HuH-7.5 (cell line): ENCODE results near the gene FGFR4.

Experiments used
- DNase-seq: peaks from one replicate; pipeline ENCODE4 v3.0.0; 2011; ENCODE audit warnings: low spot score

Gene FGFR4

GRCh38 chr5:177132136-177133095, 45.7 kb downstream of the FGFR4 start:
- no peak for DNase-seq

DNA sequence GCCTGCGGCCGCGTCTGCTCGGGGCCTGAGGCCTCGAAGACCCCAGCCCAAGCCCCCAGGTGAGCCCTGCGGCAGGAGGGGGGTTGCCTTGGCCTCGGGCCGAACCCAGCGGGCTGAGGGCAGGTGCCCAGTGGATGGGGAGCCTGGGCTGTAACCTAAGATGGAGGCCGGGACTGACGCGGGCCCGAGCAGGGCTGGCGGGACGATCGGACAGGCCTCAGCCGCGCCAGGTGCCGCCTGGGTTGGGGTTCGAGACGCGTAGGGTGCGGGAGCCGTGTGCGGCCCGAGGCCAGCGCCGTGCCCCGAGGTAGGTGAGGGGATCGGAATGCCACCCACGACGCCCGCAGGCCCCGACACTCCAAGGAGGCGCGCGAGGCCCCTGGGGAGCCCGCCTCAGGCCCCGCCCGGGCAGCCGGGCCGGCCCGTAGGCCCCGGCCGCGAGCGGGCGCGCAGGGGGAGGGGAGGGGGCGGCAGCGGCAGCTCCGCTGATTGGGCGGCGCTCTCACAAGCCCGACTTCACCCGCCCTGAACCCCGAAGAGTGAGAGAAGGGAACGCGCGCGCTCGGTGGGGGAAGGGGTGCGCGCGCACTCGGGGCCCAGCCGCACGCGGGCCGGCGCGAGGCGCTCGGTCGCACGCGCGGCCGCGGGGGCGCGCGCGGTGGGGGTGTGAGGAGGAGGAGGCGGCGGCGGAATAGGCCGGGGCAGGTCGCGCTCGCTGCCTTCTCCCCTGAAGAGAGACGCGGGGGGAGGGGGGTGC, 46.6 kb downstream of the FGFR4 start, which contains the start of gene NSD1:
Gene NSD1, plus strand, starts transcription at position 678 of the 757 bp plus-strand sequence. CDS start 1,331 bp downstream, outside the sequence.
- peak; percentile 89 for DNase-seq

DNA sequence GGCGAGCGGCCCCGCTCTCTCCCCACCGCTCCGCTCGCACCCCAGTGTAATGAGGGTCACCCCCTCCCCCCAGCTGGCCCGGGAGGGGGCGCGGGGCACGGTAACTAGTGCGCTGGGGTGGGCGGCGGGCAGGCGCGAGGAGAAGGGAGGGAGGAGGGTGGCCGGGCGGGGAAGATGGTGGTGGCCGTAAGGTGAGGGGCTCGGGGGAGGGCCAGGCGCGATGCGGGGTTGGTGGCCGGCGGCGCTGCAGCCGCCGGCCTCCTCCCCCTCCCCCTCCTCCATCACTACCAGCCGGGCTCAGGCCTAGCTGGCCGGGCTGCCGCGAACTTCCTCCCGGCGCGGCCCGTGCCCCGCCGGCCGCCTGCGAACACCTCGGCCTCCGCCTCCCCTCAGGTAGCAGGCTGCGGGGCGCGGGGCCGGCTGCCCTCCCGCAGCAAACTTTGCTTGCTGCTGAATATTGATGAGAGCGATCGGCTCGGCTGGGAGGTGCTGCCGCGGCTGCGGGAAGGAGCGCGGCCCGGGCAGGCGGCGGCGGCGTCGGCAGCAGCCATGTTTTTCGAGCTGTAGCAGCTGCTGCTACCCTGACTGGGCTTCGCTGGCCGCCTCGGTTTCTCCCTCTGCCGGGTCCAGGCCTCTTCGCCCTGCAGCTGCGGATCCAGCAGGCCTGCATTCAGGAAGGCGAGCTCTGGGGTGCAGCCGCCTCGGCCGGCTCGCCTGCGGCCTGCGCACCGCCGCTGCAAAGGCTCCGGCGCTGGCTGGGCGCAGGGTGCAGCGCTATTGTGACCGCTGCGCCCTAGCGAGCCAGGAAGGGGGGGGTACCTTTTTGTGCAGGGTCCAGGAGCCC, 47.4 kb downstream of the FGFR4 start:
- DNase-seq: peak; percentile 67

DNA sequence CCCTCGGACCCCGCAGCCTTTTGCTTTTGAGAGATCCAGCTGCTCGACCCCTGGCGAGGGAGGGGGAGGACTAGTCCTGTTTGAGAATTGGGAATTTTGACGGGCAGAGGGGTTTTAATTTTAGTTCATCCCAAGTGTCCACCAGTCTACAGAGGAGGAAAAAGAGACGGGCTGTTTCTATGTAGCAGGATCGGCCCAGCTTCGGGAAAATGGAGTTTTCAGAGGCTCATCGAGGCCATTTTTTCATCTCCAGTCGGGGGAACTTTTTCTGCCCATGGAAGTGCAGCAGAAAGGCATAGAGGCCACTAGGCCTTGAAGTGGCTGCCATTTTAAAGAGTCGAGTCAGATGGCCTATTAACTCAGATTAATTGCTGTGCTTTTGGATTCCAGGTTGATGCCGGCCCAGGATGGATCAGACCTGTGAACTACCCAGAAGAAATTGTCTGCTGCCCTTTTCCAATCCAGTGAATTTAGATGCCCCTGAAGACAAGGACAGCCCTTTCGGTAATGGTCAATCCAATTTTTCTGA, 48.0 kb downstream of the FGFR4 start:
- no peak for DNase-seq

- no peak for DNase-seq
Observed at GRCh38 chr5:177140312-177140711, 53.6 kb downstream of the FGFR4 start.

DNA sequence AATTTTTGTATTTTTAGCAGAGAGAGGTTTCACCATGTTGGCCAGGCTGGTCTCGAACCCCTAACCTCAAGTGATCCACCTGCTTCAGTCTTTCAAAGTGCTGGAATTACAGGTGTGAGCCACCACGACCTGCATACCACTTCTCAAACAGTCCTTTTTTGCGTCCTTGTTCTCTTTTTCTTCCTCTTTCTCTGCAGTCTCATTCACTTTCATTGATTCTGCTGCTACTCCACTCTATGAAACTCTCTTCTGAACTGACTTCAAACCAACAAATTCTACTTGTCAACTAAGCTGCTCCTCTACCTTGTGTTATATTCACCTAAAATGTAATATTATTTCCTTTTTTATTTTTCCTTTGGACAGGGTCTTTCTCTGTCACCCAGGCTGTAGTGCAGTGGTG, 54.8 kb downstream of the FGFR4 start:
- no peak for DNase-seq

GRCh38 chr5:177142098-177142611, 55.4 kb downstream of the FGFR4 start:
- DNase-seq: no peak

- DNase-seq: no peak
Observed at GRCh38 chr5:177142778-177143177, 56.1 kb downstream of the FGFR4 start.

GRCh38 chr5:177146891-177147638, 60.4 kb downstream of the FGFR4 start:
- DNase-seq: no peak
